ENCODE measurements around the gene TIMM9. TPM values are rescaled to one million over a fixed set of nuclear protein-coding genes. Genes with fewer than 3 reads are reported as not detected.

The TIMM9 gene, protein sequence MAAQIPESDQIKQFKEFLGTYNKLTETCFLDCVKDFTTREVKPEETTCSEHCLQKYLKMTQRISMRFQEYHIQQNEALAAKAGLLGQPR
- 72.7 and 113 TPM in 2 replicates for total RNA-seq

DNA sequence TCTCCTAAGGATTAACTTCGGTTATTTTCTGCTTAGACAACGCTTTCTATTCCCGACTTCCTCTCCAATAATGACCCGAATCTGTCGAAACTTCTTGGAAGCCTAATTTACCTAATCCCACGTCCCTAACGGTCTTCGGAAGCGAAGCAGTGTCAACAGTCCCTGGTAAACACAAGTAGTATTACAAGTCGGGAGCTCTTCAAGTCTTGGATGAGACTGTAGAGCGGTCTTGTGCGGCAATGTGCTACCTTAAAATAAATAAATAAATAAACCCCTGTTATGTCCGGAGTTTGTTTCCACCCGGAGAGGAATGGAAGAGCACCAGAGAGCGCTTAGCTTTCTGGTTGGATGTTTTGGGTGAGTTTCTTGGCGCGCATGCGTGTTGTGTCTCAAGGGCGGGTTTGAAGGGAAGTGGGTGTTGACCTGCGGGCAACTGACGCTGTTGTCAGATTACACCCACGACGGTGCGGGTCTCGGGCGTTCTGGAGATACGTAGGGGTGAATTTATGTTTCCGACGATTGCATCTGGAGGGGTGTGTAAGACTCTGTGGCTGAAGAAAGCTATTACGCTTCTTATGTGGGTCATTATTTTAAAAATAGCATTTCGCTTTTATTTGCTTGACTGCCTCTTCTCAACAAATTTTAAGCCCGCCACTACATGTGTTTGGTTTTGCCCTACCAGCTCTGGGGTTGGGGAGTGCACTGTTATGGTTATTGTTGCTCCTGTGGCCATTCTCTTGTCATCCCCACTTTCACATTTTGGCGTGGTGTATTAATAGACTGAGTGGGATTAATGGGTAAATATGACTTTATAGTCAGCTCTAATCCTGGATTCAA is at the start of gene TIMM9, which contains the start of gene KIAA0586:
TSS of gene TIMM9 (minus strand) at position 251 of the 837 bp plus-strand sequence. CDS start 15,586 bp downstream, outside the sequence.
TSS of gene KIAA0586 (plus strand) at position 439 of the 837 bp plus-strand sequence. CDS start 546 bp downstream, outside the sequence.
- peak within 1 kb of the TSS; percentile 77 for H3K4me3 ChIP-seq (ENCODE audit: low read depth, low read length)
- no peaks in the 10 kb centered on the region for H3K27me3 ChIP-seq (ENCODE audit: control insufficient read depth, insufficient read depth, low read length)
- DNase-seq (ENCODE audit: low read depth), result peak; percentile 96
- TF ChIP-seq, protein P1, sequence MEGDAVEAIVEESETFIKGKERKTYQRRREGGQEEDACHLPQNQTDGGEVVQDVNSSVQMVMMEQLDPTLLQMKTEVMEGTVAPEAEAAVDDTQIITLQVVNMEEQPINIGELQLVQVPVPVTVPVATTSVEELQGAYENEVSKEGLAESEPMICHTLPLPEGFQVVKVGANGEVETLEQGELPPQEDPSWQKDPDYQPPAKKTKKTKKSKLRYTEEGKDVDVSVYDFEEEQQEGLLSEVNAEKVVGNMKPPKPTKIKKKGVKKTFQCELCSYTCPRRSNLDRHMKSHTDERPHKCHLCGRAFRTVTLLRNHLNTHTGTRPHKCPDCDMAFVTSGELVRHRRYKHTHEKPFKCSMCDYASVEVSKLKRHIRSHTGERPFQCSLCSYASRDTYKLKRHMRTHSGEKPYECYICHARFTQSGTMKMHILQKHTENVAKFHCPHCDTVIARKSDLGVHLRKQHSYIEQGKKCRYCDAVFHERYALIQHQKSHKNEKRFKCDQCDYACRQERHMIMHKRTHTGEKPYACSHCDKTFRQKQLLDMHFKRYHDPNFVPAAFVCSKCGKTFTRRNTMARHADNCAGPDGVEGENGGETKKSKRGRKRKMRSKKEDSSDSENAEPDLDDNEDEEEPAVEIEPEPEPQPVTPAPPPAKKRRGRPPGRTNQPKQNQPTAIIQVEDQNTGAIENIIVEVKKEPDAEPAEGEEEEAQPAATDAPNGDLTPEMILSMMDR (IDR thresholded peaks at IDR 0.05; ENCODE audit: insufficient read depth, low read length, poor library complexity, severe bottlenecking), result no peak
- no peaks in the 10 kb centered on the region for H3K36me3 ChIP-seq (ENCODE audit: control insufficient read depth, insufficient read depth, low read length)

DNA sequence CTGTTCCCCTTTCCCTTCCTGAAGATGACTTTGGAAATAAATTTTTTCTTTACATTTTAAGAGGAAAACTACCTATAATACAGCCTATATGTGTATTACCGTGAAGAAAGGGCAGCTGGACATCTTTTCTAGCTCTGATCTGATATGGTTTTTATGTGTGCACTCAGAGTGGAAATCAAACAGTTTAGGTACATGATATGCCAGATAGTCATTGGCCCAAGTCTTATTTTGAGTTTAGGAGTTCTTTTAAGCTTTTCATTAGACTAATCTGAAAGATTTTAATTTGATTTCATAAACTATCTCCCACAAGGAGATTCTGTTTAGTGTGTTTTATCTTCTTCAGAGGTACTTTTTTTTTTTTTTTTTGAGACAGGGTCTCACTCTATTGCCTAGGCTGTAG is 49.0 kb upstream of the TIMM9 start:
- TF ChIP-seq, protein P1 (IDR thresholded peaks at IDR 0.05; ENCODE audit: insufficient read depth, low read length, poor library complexity, severe bottlenecking), result no peak

DNA sequence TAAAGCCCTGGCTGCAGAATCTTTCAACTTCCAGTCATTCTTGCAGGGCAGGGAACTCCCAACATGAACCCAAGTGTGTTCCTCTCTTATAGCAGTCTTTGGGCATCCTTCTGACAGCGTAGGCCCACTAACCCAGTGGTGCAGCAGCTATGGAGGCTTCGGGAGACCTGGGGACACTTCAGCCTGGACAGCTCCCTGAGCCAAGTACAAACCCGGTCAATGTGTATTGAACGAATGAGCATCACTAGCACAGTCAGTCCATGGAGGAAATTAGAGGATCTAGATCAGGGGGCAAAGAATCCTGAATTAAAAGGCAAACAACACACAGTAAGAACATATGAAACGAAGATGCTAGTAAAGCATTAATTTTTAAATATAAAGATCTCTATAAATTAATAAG is 42.0 kb upstream of the TIMM9 start:
- TF ChIP-seq, protein P1 (IDR thresholded peaks at IDR 0.05; ENCODE audit: insufficient read depth, low read length, poor library complexity, severe bottlenecking), result no peak
- no peak for DNase-seq (ENCODE audit: low read depth)
- H3K36me3 ChIP-seq (ENCODE audit: control insufficient read depth, insufficient read depth, low read length), result no peaks in the 10 kb centered on the region
- no peaks in the 10 kb centered on the region for H3K27me3 ChIP-seq (ENCODE audit: control insufficient read depth, insufficient read depth, low read length)
- no peak overlapping the region for H3K4me3 ChIP-seq (ENCODE audit: low read depth, low read length)

More for the DNA sequence above, 49.0 kb upstream of the TIMM9 start:
- no peak overlapping the region for H3K4me3 ChIP-seq (ENCODE audit: low read depth, low read length)
- no peaks in the 10 kb centered on the region for H3K27me3 ChIP-seq (ENCODE audit: control insufficient read depth, insufficient read depth, low read length)
- no peak for DNase-seq (ENCODE audit: low read depth)
- no peaks in the 10 kb centered on the region for H3K36me3 ChIP-seq (ENCODE audit: control insufficient read depth, insufficient read depth, low read length)

DNA sequence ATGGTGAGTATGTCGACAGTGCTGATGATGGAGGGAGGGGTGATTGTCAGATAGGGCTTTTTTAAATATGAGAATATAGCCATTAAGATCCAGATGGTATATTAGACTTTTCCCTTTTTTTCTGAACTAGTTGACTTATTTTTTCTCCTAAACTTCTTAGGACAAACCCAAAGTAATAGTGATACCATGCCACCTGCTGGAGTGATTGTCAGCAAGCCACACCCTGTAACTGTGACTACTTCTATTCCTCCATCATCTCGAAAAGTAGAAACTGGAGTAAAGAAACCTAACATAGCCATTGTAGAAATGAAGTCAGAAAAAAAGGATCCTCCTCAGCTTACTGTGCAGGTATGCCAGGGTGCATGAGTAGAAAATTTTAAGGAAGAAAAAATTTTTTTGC is 40.2 kb upstream of the TIMM9 start:
- H3K36me3 ChIP-seq (ENCODE audit: control insufficient read depth, insufficient read depth, low read length), result no peaks in the 10 kb centered on the region
- DNase-seq (ENCODE audit: low read depth), result no peak
- no peak overlapping the region for H3K4me3 ChIP-seq (ENCODE audit: low read depth, low read length)
- TF ChIP-seq, protein P1 (IDR thresholded peaks at IDR 0.05; ENCODE audit: insufficient read depth, low read length, poor library complexity, severe bottlenecking), result no peak
- no peaks in the 10 kb centered on the region for H3K27me3 ChIP-seq (ENCODE audit: control insufficient read depth, insufficient read depth, low read length)

DNA sequence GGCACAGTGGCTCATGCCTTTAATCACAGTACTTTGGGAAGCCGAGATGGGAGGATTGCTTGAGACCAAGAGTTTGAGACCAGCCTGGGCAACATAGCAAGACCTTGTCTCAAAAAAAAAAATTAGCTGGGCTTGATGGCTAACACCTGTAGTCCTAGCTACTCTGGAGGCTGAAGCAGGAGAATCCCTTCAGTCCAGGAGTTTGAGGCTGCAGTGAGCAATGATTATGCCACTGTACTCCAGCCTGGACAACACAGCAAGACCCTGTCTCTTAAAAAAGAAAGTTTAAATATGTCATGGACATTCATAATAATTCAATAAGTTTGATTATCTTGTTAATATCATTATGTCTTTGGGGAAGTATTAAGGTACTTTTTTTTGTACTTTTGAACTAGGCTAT is 39.1 kb upstream of the TIMM9 start:
- TF ChIP-seq, protein P1 (IDR thresholded peaks at IDR 0.05; ENCODE audit: insufficient read depth, low read length, poor library complexity, severe bottlenecking), result no peak
- H3K36me3 ChIP-seq (ENCODE audit: control insufficient read depth, insufficient read depth, low read length), result no peaks in the 10 kb centered on the region
- no peaks in the 10 kb centered on the region for H3K27me3 ChIP-seq (ENCODE audit: control insufficient read depth, insufficient read depth, low read length)
- H3K4me3 ChIP-seq (ENCODE audit: low read depth, low read length), result no peak overlapping the region
- no peak for DNase-seq (ENCODE audit: low read depth)
